ENCODE measurements around the gene RRAS.

The RRAS gene

DNA sequence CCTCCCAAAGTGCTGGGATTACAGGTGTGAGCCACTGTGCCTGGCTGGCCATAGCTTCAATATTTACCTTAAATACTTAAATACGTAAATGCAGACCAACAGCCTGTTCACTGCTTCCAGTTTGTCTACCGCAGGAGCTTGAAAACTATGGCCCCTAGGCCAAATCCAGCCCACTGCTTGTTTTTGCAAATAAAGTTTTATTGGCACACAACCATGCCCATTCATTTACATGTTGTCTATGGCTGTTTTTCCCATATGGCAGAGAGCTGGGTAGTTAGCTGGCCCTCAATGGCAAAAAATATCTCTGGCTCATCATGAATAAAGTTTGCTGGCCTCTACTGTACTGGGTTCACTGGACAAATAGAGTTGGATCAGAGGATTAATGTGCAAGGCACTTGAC, 37.1 kb downstream of the RRAS start:
- no peak for DNase-seq (ENCODE audit: low read depth)
- no peak overlapping the region for H3K4me3 ChIP-seq (ENCODE audit: low read depth, low read length)

DNA sequence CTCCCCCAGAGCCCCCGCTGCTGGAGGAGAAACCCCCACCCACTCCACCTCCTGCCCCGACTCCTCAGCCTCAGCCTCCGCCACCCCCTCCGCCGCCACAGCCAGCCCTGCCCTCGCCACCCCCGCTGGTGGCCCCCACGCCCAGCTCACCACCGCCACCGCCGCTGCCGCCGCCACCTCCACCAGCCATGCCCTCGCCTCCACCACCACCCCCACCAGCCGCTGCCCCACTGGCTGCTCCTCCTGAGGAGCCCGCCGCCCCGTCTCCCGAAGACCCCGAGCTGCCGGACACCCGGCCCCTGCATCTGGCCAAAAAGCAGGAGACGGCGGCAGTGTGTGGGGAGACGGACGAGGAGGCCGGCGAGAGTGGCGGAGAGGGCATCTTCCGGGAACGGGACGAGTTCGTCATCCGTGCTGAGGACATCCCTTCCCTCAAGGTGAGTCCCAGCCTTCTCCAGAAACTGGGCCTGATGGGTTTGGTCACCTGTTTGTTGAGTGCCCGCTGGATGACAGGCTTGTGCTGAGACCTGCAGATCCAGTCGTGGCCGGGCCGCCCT, 38.4 kb downstream of the RRAS start:
- no peak for DNase-seq (ENCODE audit: low read depth)
- no peak overlapping the region for H3K4me3 ChIP-seq (ENCODE audit: low read depth, low read length)

DNA sequence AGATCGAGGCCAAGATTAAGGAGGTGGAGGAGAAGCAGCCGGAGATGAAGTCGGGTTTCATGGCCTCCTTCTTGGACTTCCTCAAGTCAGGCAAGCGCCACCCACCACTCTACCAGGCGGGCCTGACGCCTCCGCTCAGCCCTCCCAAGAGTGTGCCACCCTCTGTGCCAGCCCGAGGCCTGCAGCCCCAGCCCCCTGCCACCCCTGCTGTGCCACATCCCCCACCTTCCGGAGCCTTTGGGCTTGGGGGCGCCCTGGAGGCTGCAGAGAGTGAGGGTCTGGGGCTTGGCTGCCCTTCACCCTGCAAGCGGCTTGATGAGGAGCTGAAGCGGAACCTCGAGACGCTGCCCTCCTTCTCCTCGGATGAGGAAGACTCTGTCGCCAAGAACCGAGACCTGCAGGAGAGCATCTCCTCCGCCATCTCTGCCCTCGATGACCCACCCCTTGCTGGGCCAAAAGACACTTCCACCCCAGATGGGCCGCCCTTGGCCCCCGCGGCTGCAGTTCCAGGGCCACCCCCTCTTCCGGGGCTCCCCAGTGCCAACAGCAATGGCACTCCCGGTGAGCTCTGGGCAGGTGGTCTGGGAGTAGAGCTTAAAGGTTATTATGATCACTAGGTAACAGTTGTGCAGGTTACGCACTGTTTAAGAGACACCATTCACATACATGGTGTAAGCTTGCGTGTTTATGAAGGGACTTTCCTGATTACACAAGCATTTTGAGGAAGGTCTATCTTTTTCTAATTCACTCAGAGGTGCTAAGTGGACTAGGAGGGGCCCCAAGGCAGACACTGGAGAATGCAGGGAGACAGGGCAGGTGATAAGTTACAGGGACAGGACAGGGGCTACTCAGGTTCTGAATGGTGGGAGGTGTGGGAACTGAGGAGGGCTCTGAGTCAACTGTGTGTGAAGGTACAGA, 40.3 kb downstream of the RRAS start:
- DNase-seq (ENCODE audit: low read depth): no peak
- H3K4me3 ChIP-seq (ENCODE audit: low read depth, low read length): no peak overlapping the region

DNA sequence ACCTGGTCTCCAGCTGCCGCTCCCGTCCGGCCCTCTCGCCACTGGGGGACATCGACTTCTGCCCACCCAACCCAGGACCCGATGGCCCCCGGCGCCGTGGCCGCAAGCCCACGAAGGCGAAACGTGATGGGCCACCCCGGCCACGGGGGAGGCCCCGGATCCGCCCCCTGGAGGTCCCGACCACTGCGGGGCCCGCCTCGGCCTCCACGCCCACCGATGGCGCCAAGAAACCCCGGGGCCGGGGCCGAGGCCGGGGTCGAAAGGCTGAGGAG, 42.3 kb downstream of the RRAS start:
- no peak for DNase-seq (ENCODE audit: low read depth)
- no peak overlapping the region for H3K4me3 ChIP-seq (ENCODE audit: low read depth, low read length)

DNA sequence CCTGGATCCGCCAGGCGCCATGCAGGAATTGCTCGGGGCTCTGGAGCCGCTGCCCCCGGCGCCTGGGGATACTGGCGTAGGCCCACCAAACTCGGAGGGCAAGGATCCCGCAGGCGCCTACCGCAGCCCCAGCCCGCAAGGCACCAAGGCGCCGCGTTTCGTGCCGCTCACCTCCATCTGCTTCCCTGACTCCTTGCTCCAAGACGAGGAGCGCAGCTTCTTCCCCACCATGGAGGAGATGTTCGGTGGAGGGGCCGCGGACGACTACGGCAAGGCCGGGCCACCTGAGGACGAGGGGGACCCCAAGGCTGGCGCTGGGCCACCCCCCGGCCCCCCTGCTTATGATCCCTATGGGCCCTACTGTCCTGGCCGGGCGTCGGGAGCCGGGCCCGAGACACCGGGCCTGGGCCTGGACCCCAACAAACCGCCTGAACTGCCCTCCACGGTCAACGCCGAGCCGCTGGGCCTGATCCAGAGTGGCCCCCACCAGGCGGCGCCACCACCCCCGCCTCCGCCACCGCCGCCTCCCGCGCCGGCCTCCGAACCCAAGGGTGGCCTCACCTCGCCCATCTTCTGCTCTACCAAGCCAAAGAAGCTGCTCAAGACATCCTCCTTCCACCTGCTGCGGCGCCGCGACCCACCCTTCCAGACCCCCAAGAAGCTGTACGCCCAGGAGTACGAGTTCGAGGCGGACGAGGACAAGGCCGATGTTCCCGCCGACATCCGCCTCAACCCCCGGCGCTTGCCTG, 42.8 kb downstream of the RRAS start:
- H3K4me3 ChIP-seq (ENCODE audit: low read depth, low read length): no peak overlapping the region
- no peak for DNase-seq (ENCODE audit: low read depth)

DNA sequence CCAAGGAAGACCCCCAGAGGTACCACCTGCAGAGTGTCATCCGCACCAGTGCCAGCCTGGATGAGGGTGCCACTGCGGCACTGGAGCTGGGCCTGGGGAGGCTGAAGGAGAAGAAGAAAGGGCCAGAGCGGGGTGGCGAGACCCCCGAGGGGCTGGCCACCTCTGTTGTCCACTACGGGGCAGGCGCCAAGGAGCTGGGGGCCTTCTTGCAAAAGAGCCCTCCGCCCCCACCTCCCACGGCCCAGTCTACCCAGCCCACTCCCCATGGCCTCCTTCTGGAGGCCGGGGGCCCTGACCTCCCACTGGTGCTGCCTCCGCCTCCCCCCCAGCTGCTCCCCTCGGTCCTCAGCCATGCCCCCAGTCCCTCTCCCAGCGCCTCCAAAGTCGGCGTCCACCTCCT, 43.5 kb downstream of the RRAS start:
- H3K4me3 ChIP-seq (ENCODE audit: low read depth, low read length): no peak overlapping the region
- no peak for DNase-seq (ENCODE audit: low read depth)

DNA sequence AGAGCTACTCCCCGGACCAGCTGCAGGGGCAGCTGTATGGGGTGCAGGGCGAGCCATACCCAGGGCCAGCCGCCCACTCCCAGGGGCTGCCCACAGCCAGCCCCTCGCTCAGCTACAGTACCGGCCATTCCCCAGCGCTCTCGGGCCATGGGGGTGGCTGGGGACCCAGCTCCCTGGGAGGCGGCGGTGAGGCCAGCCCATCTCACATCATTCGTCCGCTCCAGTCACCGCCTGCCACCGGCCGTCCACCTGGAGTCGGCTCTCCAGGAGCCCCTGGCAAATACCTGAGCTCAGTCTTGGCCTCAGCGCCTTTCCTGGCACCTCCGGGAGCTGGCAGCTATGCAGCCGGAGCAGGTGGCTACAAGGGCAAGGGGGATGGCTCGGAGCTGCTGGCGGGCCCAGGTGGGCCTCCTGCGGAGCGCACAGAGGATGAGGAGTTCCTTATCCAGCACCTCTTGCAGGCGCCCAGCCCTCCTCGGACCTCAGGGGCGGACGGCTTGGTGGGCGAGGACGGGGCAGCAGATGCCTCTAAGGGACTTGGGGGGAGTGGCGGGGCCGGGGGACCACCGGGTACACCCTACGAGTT, 44.0 kb downstream of the RRAS start:
- no peak for DNase-seq (ENCODE audit: low read depth)

DNA sequence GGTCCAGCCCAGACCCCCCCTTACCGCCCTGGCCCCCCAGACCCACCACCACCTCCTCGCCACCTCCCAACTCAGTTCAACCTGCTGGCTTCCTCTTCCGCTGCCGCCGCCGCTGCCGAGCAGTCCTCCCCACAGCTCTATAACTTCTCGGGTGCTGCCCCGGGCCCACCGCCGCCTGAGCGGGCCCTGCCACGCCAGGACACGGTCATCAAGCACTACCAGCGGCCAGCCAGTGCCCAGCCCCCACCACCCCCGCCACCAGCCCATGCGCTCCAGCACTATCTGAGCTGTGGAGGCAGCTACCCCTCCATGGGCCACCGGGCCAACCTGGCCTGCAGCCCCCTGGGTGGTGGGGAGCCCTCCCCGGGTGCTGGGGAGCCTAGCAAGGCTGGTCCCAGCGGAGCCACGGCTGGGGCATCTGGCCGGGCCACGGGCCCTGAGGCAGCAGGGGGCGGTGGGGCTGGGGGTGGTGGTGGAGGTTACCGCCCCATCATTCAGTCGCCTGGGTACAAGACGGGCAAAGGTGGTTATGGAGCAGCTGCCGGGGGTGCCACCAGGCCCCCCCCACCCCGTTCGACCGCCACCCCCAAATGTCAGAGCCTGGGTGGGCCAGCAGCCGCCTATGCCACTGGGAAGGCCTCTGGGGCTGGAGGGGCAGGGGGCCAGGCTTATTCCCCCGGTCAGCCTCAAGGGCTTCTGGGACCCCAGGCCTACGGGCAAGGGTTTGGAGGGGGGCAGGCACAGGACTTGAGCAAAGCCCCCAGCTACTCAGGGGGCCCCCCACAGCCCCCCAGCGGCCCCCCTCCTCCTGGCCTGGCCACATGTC, 44.7 kb downstream of the RRAS start:
- no peak overlapping the region for H3K4me3 ChIP-seq (ENCODE audit: low read depth, low read length)
- DNase-seq (ENCODE audit: low read depth): no peak

More for the DNA sequence above, 44.0 kb downstream of the RRAS start:
- H3K4me3 ChIP-seq (ENCODE audit: low read depth, low read length): no peak overlapping the region

DNA sequence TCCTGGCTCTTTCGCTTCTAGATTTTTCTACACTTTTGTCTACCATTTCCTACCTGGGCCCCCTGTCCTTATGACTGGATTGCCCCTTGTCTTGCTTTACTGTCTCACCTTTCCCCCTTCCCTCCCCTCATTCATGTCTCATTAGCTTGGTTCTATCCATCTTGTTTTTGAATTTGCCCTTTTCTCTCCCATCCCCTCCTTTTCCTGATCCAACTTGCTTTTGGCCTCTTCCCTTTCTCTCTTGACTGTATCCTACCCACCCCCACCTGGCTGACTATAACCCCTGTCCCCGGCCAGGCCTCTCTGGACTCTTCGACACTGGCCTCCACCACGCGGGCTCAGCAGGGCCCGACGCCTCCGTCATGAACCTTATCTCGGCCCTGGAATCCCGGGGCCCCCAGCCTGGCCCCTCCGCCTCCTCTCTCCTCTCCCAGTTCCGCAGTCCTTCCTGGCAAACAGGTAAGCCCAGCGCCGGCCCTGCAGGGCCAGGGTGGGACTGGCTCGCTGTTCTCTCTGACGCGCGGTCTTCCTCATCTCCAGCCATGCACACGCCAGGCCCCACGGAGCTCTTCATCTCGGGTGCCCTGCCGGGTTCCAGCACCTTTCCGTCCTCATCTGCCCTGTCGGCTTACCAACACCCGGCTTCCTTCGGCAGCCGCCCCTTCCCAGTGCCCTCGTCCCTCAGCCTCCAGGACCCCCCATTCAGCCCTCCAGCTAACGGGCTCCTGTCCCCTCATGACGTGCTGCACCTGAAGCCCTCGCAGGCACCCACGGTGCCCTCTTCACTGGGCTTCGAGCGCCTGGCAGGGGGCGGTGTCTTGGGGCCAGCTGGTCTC, 45.6 kb downstream of the RRAS start:
- H3K4me3 ChIP-seq (ENCODE audit: low read depth, low read length): no peak overlapping the region

DNA sequence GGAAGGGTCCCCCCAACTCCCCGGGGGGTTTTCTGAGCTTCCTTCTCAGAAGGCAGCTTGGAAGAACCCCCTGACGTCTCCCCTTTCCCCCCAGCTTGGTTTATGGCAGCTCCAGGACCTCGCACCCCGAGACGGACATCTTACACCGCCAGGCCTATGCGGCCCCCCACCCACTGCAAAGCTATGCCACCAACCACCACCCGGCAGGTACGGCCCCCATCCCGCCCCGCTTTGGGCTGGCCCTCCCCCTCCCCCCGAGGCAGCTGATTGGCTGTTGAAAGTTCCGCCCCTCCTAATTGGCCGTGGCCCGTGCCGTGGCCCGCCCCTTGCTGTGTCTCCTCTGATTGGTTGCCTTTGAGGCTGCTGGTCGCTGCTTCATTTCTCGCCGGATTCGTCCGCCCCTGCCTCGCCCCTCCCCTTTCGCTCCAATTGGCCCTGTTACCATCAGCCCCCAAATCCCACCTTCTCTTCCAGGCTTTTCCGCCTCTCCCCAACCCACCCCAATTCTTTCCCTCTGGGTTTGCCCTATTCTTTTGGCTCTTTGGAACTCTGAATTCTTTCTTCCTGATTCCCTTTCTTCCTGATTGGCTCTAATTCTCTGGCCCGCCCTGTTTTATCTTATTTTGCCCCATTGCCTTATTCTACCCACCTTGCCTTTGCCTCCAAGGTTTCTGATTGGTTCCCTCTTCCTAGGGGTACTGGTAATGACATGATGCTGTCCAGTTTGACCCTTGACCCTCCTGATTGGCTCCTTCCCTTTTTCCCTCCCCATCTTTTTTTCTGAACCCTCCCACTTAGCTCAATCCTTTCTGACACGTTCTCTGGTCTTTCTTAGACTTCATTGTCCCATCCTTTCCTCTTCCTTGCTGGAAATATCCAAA, 46.5 kb downstream of the RRAS start:
- peak overlapping the region; percentile 86 for H3K4me3 ChIP-seq (ENCODE audit: low read depth, low read length)
- peak; percentile 73 for DNase-seq (ENCODE audit: low read depth)

More for the DNA sequence above, 45.6 kb downstream of the RRAS start:
- no peak for DNase-seq (ENCODE audit: low read depth)

DNA sequence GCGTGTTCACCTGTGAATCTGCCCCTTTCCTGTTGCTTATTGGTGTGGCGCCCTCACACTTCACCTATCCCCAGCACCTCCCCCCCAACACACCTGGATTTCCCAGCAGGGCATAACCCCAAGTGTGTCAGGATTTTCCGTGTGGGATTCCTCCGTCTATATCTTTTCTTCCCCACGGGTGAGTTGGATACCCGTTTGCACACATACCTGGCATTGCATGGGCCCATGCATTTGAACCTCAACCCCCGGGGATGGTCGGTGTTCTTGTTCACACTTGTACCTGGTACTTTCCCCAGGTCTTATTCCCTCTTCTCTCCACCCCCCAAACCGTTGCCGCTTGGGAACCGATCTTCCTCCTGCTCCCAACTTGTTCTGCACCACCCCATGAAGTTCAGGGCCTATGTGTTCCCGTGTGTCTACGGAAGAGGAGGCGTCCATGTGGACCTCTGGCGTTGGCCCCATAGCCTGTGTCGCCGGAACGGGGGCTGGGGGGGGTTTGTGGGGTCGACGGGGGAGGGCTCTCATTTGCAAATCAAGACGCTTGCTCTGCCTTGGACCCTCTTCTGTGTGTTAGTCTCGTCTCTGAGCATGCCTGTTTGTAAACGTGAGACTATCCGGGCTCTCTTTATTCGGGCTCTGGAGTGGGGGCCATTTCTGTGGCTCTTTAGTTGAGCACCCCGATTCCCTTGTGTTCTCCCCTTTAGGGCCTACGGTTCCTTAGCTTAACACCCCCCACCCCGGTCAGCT, 47.3 kb downstream of the RRAS start:
- no peak for DNase-seq (ENCODE audit: low read depth)
- H3K4me3 ChIP-seq (ENCODE audit: low read depth, low read length): peak overlapping the region; percentile 86

DNA sequence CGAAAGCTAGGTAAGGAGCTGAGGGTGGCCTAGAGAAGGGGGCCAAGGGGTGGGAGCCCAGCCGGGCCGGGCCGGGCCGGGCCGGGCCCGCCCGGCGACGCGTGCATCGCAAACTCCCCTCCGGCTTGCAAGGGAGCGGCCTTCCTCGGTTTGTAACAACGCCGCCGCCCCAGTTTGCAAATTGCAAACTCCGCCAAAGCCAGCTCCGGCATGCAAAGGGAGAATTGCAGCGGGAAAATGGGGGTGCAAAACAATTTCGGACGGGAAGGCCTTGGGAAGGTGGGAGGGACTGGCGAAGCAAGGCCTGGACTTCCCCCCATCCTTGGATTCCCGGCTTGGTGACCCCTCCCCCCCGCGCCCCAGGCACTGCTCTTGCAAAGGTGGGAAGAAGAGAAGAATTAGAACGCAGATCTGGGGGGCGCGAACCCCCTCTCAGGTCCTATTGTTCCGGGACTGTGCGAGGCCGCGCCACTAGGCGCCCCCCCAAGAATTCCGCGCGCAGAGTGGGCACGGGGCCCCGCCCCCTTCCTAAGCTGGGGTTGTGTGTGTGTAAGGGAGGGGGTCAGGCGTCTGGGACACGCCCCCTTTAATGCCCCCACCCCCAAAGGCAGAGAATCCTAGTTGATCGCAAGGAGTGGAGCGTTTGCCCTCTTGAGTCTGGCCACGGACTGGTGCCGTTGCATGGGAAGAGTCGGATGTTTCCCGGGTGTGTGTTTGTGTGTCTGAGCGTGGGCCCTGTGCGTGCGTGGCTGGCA, 48.0 kb downstream of the RRAS start:
- DNase-seq (ENCODE audit: low read depth): no peak
- H3K4me3 ChIP-seq (ENCODE audit: low read depth, low read length): peak overlapping the region; percentile 86

DNA sequence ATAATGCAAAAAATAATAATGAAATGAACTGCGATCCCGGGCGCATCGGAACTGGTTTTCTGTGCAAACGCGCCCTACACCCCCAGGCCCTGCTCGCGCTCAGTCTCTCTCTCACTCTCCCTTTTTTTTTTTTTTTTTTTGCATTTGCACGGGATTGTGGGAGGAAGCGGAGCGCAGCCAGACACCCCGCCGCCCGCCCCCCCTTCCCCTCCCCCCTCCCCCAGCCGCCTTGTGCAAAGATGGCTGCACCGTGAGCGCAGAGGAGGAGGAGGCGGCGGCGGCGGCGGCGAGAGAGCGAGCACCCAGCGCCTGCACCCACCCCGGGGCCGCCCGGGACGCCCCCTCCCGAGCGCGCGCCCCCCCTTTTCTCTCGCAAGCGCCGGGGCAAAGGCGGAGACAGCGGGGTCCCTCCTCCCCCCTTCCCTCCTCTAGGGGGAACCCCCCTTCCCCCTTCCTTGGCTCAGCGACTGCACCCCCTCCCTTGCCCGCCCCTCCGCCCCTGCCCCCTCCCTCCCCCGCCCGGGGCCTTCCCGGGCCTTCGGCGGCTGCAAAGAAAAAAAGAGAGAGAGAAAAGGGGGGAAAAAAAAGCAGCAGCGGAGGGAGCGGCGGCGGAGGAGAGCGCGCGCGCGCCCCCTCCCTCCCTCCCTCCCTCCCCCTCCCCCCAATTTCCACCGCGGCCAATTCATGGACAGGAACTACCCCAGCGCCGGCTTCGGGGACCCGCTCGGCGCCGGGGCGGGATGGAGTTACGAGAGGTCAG, 48.8 kb downstream of the RRAS start, which contains the start of gene PRR12:
Gene PRR12 (plus strand): TSS at position 212 of the 760 bp plus-strand sequence. CDS start 473 bp downstream, at position 685.
- H3K4me3 ChIP-seq (ENCODE audit: low read depth, low read length): peak within 1 kb of the TSS; percentile 86
- DNase-seq (ENCODE audit: low read depth): no peak

DNA sequence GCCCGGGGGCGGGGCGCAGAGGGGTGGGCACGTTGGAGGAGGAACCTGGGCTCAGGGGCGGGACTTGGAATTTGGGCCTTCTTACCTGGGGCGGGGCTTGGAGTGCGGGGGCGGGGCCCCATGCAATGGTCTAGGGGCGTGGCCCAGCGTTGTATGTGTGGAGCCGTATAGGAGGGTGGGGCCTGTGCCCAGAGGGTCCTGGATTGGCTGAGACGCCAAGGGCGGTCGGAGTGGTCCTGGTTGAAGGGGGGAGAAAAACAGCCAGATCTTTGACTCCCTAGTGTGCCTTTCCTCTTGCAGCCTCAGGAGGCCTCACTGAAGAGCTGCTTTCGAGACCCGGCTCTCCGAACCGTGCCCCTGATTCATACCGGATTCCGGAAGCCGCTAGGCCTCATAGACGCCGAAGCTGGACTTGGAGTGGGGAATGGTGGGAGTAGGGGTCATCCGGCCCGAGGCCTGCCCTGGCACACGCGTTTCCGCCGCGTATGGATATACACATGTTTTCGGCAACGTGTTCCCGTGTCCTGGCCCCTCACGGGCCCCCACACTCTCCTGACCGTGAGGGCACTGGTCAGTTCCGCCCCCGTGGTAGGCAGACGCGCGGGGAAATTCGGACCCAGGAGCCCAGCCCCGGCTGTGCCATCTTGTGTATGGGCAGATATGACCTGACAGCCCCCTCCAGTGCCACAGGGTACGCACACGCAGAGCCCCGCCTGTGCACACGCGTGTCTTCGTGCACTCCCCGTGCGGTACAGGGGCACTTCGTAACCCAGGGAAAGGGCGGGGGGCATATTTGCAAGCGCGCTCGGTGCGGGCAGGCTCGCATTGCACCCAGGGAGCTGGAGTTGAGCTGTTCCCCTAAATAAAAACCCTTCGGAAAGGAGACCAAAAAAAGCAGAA, 49.6 kb downstream of the RRAS start:
- DNase-seq (ENCODE audit: low read depth): peak; percentile 89
- H3K4me3 ChIP-seq (ENCODE audit: low read depth, low read length): peak overlapping the region; percentile 86

DNA sequence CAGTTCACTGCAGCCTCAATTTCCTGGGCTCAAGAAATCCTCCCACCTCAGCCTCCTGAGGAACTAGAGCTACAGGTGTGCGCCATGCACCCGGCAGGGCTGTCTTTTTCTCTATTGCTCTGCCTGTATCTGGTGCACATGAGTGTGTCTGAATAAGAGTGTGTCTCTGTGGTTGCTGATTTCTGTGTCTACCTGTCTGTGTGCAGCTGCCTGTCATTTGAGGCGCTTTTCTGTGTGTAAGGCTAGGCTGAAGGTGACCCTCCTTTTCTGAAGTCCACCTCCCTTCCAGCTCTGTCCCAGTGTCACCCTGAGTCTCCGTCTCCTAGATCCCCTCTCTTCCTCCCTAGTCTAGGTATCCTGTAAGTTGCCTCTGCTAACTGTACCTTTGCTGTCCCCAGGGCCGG, 50.4 kb downstream of the RRAS start:
- DNase-seq (ENCODE audit: low read depth): no peak
- no peak overlapping the region for H3K4me3 ChIP-seq (ENCODE audit: low read depth, low read length)
